Esophagus muscularis mucosa (tissue), 4 donors: ENCODE measurements around the gene UGT3A1. TPM values are rescaled to one million over a fixed set of nuclear protein-coding genes. Genes with fewer than 3 reads are reported as not detected.
A peak's percentile ranks its signal among the peaks of the same experiment; 100 is the strongest.
"Not testable (repeated sequence)": the region's sequence is repeated elsewhere in the genome, so short reads cannot be mapped to it uniquely, and the experiment has no call there.

ENCODE experiments used
- DNase-seq: peaks from one replicate; pipeline ENCODE4 v3.0.0-alpha.2; 2017; ENCODE audit errors: extremely low spot score
- H3K27ac ChIP-seq, 4 donors: fragments of 200-600 bp; sonication (generic); replicated peaks in 1 of 4; 1 replicate in 3 of 4; 2 replicates in 1 of 4; pipeline ENCODE4 v1.5.1; 2016 to 2019; ENCODE audit warnings: mild to moderate bottlenecking in 1 of 4
- H3K27me3 ChIP-seq, 4 donors: fragments of 200-600 bp; sonication (generic); one replicate each; pipeline versions ENCODE4 v1.5.1 to v1.6.0; 2016 to 2019
- H3K36me3 ChIP-seq, 4 donors: fragments of 200-600 bp; sonication (generic); one replicate each; pipeline ENCODE4 v1.5.1; 2016 to 2019
- H3K4me1 ChIP-seq, 4 donors: fragments of 200-600 bp; sonication (generic); one replicate each; pipeline ENCODE4 v1.5.1; 2016 to 2019
- H3K4me3 ChIP-seq, 4 donors: fragments of 200-600 bp; sonication (generic); 1 replicate in 2 of 4; 2 replicates in 2 of 4; pipeline ENCODE4 v1.5.1; 2016 to 2019; ENCODE audit warnings: mild to moderate bottlenecking in 4 of 4, moderate library complexity in 1 of 4
- H3K9me3 ChIP-seq, 4 donors: fragments of 200-600 bp; sonication (generic); 1 replicate in 3 of 4; 2 replicates in 1 of 4; pipeline ENCODE4 v1.5.1; 2016 to 2019
- CTCF ChIP-seq, 3 experiments: fragments of 200-600 bp in 2 of 3; fragments of 450-650 bp in 1 of 3; sonication (generic) in 2 of 3; IDR thresholded peaks; one replicate each; pipeline ENCODE4 v1.5.1; 2017 to 2019; ENCODE audit warnings: antibody characterized with exemption in 3 of 3, mild to moderate bottlenecking in 2 of 3, moderate library complexity in 1 of 3
- EP300 ChIP-seq: sonication (generic); formaldehyde crosslinking; IDR thresholded peaks from one replicate; pipeline ENCODE4 v1.6.1; 2017; ENCODE audit warnings: antibody characterized with exemption
- POLR2A ChIP-seq: fragments of 450-650 bp; IDR thresholded peaks from one replicate; pipeline ENCODE4 v1.6.1; 2017; ENCODE audit warnings: antibody characterized with exemption, moderate library complexity, mild to moderate bottlenecking, low read depth
- POLR2AphosphoS5 ChIP-seq, 2 donors: sonication (generic); formaldehyde crosslinking; IDR thresholded peaks; one replicate each; pipeline ENCODE4 v1.6.1; 2017; ENCODE audit warnings: antibody characterized with exemption in 2 of 2
- WGBS: methylation state at CpG from one replicate; pipeline ENCODE4 v1.1.5; 2018; 5-methylcytosine and 5-hydroxymethylcytosine counted together
- intact Hi-C: fragments of 100-400 bp; cut with DNase I; formaldehyde crosslinking; loops from one replicate; pipeline ENCODE4 v1.15.1; 2023
- total RNA-seq, 4 donors: library from RNA; depleted of rRNA; stranded (reverse); fragments of >200 nt; gene quantifications; one replicate each; pipeline versions ENCODE4 v1.1.0 to v1.2.1, GENCODE V29; 2016

Gene UGT3A1, protein sequence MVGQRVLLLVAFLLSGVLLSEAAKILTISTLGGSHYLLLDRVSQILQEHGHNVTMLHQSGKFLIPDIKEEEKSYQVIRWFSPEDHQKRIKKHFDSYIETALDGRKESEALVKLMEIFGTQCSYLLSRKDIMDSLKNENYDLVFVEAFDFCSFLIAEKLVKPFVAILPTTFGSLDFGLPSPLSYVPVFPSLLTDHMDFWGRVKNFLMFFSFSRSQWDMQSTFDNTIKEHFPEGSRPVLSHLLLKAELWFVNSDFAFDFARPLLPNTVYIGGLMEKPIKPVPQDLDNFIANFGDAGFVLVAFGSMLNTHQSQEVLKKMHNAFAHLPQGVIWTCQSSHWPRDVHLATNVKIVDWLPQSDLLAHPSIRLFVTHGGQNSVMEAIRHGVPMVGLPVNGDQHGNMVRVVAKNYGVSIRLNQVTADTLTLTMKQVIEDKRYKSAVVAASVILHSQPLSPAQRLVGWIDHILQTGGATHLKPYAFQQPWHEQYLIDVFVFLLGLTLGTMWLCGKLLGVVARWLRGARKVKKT
- total RNA-seq, result not detected

GRCh38 chr5:35990941-35991611, at the start of gene UGT3A1:
UGT3A1 (minus strand) TSS chr5:35991390; CDS start chr5:35991240, 150 bp downstream.
- Histone ChIP-seq H3K27me3 (peaks cover 0 to 16% (median 0%) of the 10 kb centered on the region in 4 donors), H3K4me1 (no peaks in the 10 kb centered on the region), H3K27ac (no peak within 1 kb of the TSS), H3K4me3 (no peak within 1 kb of the TSS), H3K36me3 (no peaks in the 10 kb centered on the region), H3K9me3 (no peaks in the 10 kb centered on the region)
- 3% methylated on average over 10 of the region's 25 CpGs for WGBS
- TF ChIP-seq POLR2A (no peak), POLR2AphosphoS5 (IDR thresholded peaks at IDR 0.05) (no peak), CTCF (IDR thresholded peaks at IDR 0.05) (no peak), EP300 (no peak)
- DNase-seq, result peak; percentile 50
- intact Hi-C loops, result no loop called here

DNA sequence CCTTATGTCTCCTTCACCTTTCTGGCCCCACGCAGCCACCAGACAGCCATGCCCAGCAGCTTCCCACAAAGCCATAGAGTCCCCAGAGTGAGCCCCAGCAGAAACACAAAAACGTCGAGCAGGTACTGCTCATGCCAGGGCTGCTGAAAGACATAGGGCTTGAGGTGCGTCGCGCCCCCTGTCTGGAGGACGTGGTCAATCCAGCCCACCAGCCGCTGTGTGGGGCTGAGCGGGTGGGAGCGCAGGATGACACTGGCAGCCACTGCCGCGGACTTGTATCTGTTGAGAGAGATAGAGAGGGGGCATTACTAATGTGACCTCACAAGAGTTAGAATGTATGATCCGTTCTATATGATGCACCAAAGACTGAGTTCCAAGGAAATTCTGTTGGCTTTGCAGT, 44.5 kb upstream of the UGT3A1 start:
- H3K27ac ChIP-seq, result no peak overlapping the region
- intact Hi-C loops, result no loop called here
- no peak for TF ChIP-seq CTCF (IDR thresholded peaks at IDR 0.05)
- no peaks in the 10 kb centered on the region for H3K9me3 ChIP-seq
- H3K36me3 ChIP-seq, result no peaks in the 10 kb centered on the region
- H3K4me1 ChIP-seq, result no peaks in the 10 kb centered on the region
- no peaks in the 10 kb centered on the region for H3K27me3 ChIP-seq
- no peak overlapping the region for H3K4me3 ChIP-seq
- 91% methylated on average over 12 of the region's 13 CpGs for WGBS
- DNase-seq, result peak; percentile 82

DNA sequence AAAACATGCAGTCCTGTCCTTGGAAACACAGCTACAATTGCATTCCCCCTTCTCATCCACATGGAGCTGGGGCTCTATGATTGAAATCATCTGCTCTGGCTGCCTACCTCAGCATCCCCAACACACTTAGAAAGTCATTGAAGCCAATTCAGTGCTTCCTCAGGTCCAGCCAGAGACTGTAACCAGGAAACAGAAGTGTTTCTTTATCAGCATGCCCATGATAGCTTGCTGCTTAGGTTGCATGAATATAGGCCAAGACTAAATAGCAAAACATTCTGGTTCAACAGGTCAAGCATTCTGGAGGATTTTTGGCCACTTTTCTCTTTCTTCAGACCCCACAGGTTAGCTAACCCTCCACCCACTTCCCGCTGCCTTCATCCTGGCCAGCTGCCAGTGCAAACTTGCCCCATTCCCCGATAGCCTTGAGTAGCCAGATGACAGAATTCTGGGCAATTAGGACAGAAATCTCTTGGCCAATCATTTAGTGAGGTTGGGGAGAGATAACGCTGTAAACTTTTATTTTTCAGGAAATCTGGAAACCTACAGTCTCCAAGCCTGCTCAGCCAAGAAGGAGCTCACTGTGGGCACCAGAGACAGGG, 43.4 kb upstream of the UGT3A1 start:
- H3K4me3 ChIP-seq, H3K9me3 ChIP-seq, H3K27ac ChIP-seq, H3K36me3 ChIP-seq, H3K4me1 ChIP-seq, intact Hi-C loops, H3K27me3 ChIP-seq: not testable (repeated sequence)
- peak; percentile 80 for DNase-seq
- WGBS, result 61% methylated on average over 3 of the region's 3 CpGs

DNA sequence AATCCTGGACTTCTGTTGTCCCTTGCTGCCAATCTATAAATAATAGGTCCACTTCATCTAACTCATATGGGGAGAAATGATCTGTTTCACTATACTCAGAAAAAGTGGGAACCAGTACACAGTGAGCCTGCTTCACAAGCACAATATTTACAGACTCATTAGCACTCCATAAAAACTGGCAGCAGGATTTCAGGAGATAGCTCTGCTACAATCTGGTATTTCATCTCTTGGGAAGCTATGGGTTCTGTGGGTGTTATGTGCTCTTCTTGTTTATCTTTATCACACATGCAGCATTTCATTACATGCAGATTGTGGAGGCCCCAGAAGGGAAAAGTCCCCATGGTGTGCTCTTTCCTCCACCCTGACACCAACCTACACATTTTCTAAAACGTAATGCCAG, 42.3 kb upstream of the UGT3A1 start:
- Histone ChIP-seq H3K4me3 (no peak overlapping the region), H3K27me3 (no peaks in the 10 kb centered on the region), H3K36me3 (no peaks in the 10 kb centered on the region), H3K4me1 (no peaks in the 10 kb centered on the region), H3K27ac (no peak overlapping the region), H3K9me3 (no peaks in the 10 kb centered on the region)
- intact Hi-C loops, result no loop called here
- 58% methylated on average over 1 of the region's 1 CpG for WGBS
- no peak for TF ChIP-seq POLR2AphosphoS5 (IDR thresholded peaks at IDR 0.05)
- no peak for TF ChIP-seq EP300
- TF ChIP-seq POLR2A, result no peak
- no peak for TF ChIP-seq CTCF (IDR thresholded peaks at IDR 0.05)
- no peak for DNase-seq

- H3K27ac ChIP-seq, result no peak overlapping the region
- intact Hi-C loops, result no loop called here
- no peaks in the 10 kb centered on the region for H3K4me1 ChIP-seq
- no peaks in the 10 kb centered on the region for H3K36me3 ChIP-seq
- peak; percentile 70 for DNase-seq
- no peaks in the 10 kb centered on the region for H3K27me3 ChIP-seq
- no peak overlapping the region for H3K4me3 ChIP-seq
- H3K9me3 ChIP-seq, result no peaks in the 10 kb centered on the region
- TF ChIP-seq POLR2AphosphoS5 (IDR thresholded peaks at IDR 0.05) (no peak), CTCF (IDR thresholded peaks at IDR 0.05) (no peak), EP300 (no peak), POLR2A (no peak)
Measured at GRCh38 chr5:36033047-36033446, 41.9 kb upstream of the UGT3A1 start.
